Measurements from ENCODE around the gene CAGE1.

Gene CAGE1

DNA sequence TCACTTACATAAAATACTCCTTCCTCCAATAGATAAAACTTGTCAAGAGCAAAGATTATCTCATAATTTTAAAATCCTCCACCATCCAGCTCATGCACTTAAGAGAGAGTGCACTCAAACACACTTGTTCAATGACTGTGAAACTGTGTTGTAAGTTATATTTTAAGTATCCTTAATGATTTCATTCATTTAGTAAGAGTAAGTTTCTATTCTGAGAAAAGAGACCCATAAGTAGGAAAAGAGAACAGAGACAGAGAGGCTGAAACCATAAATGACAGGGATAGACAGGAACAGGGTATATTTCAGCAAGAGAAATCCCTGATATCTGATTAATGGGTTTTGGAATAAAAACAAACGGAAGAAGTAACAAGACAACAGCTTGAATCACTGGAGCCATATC is 84.7 kb downstream of the CAGE1 start:
- no peak for DNase-seq

DNA sequence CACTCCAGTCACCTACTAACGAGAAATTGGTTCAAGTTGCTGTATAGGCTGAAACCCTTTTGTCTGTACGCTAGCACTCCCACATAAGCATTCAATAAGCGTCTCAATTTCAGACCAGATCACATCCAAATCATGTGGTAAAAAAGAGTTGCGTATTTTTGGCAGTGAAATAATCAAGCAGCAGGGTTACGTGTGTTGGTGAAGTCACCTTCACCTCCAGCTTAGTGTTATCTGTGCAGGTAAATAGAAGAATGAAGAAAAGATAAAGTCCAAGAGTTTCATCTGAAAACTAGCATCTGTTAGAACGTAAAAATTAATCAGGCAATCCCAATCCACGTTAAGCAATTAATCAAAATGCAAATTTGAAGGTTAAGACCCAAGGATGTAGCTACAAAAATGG is 87.8 kb downstream of the CAGE1 start:
- no peak for DNase-seq

DNA sequence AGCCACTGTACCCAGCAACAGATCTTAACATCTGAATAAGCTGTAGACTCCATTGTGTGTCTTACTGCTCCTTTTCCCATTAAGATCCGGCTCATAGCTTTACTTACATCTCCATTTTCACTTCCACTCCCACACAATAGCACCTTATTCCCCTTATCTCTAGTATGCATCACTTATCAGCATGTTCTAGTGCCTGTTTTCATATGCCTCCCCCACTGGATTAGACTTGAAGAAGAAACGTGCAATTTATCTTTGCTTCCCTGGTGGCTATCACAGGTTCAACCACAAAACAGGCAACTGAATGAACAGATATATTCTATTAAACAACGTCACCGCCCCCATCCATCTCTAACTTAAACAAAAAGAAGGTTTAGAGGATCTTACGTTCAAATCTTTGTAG is 88.6 kb downstream of the CAGE1 start:
- DNase-seq, result no peak

DNA sequence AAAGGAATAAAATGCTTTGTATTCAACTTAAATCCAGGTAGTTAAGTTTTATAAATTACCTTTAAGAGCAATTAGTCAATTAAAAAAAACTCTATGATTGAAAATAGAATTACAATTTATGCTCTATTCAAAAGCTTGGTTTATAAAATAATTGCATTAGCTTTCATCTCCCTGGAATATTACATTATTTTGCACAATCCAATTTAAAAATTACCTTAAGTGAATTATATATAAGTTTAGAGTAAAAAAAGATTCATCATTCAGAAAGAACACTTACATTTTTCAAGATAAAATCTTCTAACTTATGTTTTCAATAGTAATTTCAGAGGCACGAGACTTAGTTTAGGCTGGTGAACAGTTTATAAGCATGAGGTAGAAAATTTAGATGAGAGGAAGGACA is 91.4 kb downstream of the CAGE1 start:
- no peak for DNase-seq

DNA sequence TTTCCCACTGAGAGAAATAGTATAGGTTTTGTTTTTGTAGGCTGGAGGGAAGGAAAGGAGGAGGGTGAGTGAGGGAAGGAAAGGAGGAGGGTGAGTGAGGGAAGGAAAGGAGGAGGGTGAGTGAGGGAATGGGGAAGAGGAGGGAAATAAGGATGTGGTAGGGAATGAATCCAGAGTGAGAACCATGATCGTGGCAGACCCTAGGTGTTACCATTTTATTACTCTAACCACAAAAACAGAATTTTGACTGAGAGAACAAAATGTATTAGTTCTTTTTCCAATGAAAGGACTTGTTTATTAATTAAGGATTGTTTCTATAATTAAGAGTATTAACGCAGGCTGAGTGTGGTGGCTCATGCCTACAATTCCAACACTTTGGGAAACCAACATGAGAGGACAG is 92.9 kb downstream of the CAGE1 start:
- no peak for DNase-seq

DNA sequence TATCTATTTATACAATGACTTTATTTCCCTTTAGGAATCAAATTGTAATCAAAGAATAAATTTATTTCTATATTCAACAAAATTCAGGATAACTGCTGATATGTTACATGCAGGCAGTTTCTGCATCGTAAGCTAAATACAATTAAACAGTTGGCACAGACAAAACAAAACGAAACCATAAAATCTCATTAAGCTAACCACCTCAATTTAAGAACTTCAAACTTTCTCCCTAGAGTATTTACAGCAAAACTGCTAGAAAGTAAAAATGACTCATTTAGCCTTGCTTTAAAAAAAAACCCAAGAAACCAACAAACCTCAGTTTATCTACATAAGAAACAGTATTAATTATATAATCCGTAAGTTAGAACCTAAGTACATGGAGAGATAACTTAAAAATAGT is 93.6 kb downstream of the CAGE1 start:
- no peak for DNase-seq

DNA sequence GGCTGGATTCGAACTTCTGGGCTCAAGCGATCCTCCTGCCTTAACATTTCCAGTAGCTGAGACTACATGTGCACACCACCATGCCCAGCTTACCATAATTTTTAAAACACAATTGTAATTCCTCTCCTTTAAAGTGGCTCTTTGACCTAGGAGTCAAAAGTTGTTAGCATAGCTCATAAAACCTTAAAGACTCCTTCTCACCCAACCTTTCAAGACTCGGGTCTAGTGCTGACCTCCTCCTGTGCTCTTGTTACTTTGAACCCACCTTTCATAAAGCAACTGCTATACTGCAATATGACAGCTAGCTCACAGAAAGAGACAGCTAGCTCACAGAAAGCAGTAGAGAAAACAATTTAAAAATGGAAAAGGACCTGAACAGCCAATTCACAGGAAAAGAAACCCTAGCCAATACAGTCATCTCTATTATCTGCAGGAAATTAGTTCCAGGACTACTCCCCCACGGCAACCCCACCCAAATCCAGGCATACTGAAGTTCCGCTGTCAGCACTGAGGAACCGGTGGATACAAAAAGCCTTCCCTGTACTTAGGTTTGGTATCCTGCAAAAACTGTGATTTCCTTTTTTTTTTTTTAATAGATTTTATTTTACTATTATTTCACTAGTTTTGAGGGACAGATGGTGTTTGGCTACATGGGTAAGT is 96.8 kb downstream of the CAGE1 start:
- DNase-seq, result no peak

DNA sequence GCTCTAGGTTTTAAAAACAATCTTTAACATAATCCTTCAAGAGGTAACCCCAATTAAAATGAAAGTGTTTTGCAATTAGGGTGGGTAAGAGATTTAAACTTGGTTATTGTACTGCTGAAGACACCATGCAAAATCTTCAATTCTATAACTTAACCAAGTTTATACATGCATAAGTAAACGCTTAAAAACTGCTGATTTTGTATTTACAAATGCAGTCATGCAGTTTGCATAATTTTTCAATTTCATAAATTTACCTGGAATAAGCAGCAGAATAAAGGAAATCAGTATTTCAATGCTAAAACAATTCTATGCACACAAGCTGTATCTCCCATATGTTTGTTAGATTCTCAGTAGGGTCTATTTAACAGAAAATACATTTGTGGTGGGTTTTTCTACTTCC is 99.5 kb downstream of the CAGE1 start:
- no peak for DNase-seq

DNA sequence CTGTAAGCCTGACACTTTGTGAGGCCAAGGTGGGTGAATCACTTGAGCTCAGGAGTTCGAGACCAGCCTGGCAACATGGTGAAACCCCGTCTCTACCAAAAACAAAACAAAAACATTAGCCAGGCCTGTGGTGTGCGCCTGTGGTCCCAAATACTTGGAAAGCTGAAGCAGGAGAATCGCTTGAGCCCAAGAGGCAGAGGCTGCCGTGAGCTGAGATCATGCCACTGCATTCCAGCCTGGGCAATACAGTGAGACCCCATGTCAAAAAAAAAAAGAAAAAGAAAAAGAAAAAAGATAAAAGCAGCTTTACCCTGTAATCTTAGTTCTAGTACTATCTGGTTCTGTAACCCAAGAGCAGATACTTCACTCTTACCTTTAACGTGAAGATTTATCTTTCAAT is 104.1 kb downstream of the CAGE1 start:
- no peak for DNase-seq

DNA sequence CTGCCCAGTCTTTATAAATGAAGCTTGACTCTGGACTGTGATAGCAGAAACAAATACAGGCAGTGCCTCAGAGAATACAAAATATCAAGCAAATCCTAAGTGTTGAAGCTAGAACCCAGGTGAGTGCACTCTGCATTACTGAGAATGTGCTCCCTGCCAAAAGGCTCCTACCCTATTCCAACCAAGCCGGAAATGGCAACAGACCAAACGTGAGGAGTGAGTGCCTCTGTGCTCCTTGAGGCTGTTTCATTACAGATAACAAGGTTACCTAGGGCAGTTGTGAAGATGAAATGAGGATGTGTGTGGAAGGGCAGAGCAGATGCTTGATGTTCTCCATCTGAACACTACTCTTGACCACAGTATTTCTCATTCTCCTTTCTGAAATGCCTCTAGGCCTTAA is 105.9 kb downstream of the CAGE1 start:
- no peak for DNase-seq

DNA sequence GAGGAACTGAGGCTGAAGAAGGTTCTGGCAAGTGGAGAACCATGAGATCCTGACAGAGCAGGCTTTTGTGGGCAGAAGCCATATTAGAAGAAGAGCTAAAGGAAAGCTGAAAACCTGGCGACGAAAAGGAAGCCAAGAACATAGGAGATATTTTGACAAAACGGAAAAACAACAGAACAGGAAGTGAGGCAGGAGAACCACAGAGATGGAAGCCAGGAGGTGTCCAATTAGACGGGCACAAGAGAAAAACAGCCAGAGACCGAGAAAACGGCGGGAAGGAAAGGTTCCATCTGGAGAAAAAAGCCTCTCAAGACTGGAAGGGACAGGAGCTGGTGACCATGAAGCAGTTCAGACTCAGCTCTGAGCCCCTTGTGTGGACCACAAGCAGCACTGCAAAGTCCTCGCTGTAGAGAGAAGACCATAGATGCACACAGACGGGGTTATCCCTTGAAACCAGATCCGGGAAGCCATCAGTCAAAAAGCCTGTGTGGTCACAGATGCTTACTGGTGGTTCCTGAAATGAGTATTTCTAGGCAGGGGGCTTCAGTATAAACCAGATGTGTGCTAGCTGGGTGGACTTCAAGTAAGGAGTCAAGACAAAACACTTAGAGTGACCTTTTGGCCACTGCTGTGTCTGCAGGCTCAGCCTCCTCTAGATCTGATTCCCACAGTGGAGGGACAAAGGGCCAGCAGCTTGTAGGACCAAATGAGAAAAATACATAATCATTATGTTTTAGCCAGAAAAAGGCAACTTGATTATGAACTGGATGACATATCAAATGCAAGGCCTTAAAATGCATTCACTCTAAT is 107.2 kb downstream of the CAGE1 start:
- DNase-seq, result no peak
